Gastrocnemius medialis (tissue), 4 donors: ENCODE measurements around the gene MGAT5. TPM values are rescaled to one million over a fixed set of nuclear protein-coding genes. Genes with fewer than 3 reads are reported as not detected.

ENCODE experiments used
- ATAC-seq, 2 donors: fragments of 150-250 bp; one replicate each; pipeline ENCODE4 v1.9.1; 2016
- DNase-seq, 2 donors: peaks; one replicate each; pipeline ENCODE4 v3.0.0-alpha.2; 2019
- H3K27ac ChIP-seq, 4 donors: fragments of 200-600 bp; sonication (generic); 1 replicate in 1 of 4; 2 replicates in 3 of 4; pipeline ENCODE4 v1.5.1; 2016 to 2018; ENCODE audit warnings: mild to moderate bottlenecking in 2 of 4, moderate library complexity in 1 of 4
- H3K27me3 ChIP-seq, 3 donors: fragments of 200-600 bp; sonication (generic) in 2 of 3; 1 replicate in 1 of 3; 2 replicates in 2 of 3; pipeline versions ENCODE4 v1.5.1 to v1.6.0; 2016 to 2019; ENCODE audit warnings: mild to moderate bottlenecking in 1 of 3, moderate library complexity in 1 of 3
- H3K36me3 ChIP-seq, 2 donors: fragments of 200-600 bp; sonication (generic) in 1 of 2; one replicate each; pipeline ENCODE4 v1.5.1; 2017 to 2018
- H3K4me1 ChIP-seq, 2 donors: fragments of 200-600 bp; sonication (generic) in 1 of 2; one replicate each; pipeline ENCODE4 v1.5.1; 2016 to 2017; ENCODE audit warnings: mild to moderate bottlenecking in 2 of 2
- H3K4me3 ChIP-seq, 4 donors: fragments of 200-600 bp; sonication (generic) in 3 of 4; 1 replicate in 1 of 4; 2 replicates in 3 of 4; pipeline ENCODE4 v1.5.1; 2016 to 2019; ENCODE audit warnings: mild to moderate bottlenecking in 2 of 4
- H3K9me3 ChIP-seq, 3 donors: fragments of 200-600 bp; sonication (generic) in 2 of 3; 1 replicate in 1 of 3; 2 replicates in 2 of 3; pipeline ENCODE4 v1.5.1; 2016 to 2019
- CTCF ChIP-seq, 5 experiments: fragments of 450-650 bp in 3 of 5; fragments of 200-600 bp in 2 of 5; sonication (generic) in 2 of 5; IDR thresholded peaks in 4 of 5; conservative IDR thresholded peaks in 1 of 5; 1 replicate in 4 of 5; 2 replicates in 1 of 5; pipeline ENCODE4 v1.5.1; 2016 to 2019; ENCODE audit warnings: antibody characterized with exemption in 5 of 5, mild to moderate bottlenecking in 3 of 5, moderate library complexity in 3 of 5
- POLR2A ChIP-seq, 2 donors: fragments of 450-650 bp; IDR thresholded peaks; one replicate each; pipeline ENCODE4 v1.6.1; 2017; ENCODE audit warnings: antibody characterized with exemption in 2 of 2, mild to moderate bottlenecking in 2 of 2, moderate library complexity in 2 of 2
- in situ Hi-C, 4 donors: fragments of 200-750 bp; cut with MboI; loops; one replicate each; pipeline versions ENCODE4 v1.15.0 to v1.8.0; 2017; ENCODE audit warnings: low sequenced_read_pairs in 4 of 4
- intact Hi-C: fragments of 100-400 bp; cut with DNase I; formaldehyde crosslinking; loops from one replicate; pipeline ENCODE4 v1.15.1; 2023; ENCODE audit warnings: low total_unique reads
- total RNA-seq, 4 donors: library from RNA; depleted of rRNA; stranded (reverse); fragments of >200 nt; gene quantifications; one replicate each; pipeline versions ENCODE4 v1.1.0 to v1.2.3, GENCODE V29; 2016

Gene MGAT5
- total RNA-seq, 4 donors from 2014 or later = 3.0 to 4.9 (median 3.3) TPM

- no peak for DNase-seq
- Histone ChIP-seq H3K27me3 (no peaks in the 10 kb centered on the region), H3K27ac (no peak overlapping the region), H3K4me3 (no peak overlapping the region), H3K36me3 (no peaks in the 10 kb centered on the region), H3K9me3 (no peaks in the 10 kb centered on the region), H3K4me1 (no peaks in the 10 kb centered on the region)
- TF ChIP-seq CTCF (IDR thresholded peaks at IDR 0.05 in 4 of 5, conservative IDR thresholded peaks at IDR 0.05 in 1 of 5) = no peak
- TF ChIP-seq POLR2A (IDR thresholded peaks at IDR 0.05) = no peak
- intact Hi-C loops (no loop called here), in situ Hi-C loops (no loop called here)
- no peak for ATAC-seq
These were observed 190.1 kb downstream of the MGAT5 start for GRCh38 chr2:134443814-134444480.

- in situ Hi-C loops (no loop called here), intact Hi-C loops (no loop called here)
- no peak for ATAC-seq
- Histone ChIP-seq H3K4me1 (no peaks in the 10 kb centered on the region), H3K4me3 (no peak overlapping the region), H3K9me3 (no peaks in the 10 kb centered on the region), H3K36me3 (no peaks in the 10 kb centered on the region), H3K27me3 (no peaks in the 10 kb centered on the region), H3K27ac (no peak overlapping the region)
- TF ChIP-seq CTCF (IDR thresholded peaks at IDR 0.05 in 4 of 5, conservative IDR thresholded peaks at IDR 0.05 in 1 of 5) (no peak), POLR2A (IDR thresholded peaks at IDR 0.05) (no peak)
- no peak for DNase-seq
These were observed 191.2 kb downstream of the MGAT5 start for GRCh38 chr2:134445116-134445515.

- H3K4me3 ChIP-seq = no peak overlapping the region
- no peak overlapping the region for H3K27ac ChIP-seq
- no peaks in the 10 kb centered on the region for H3K9me3 ChIP-seq
- intact Hi-C loops (no loop called here), in situ Hi-C loops (no loop called here)
- TF ChIP-seq CTCF (IDR thresholded peaks at IDR 0.05 in 4 of 5, conservative IDR thresholded peaks at IDR 0.05 in 1 of 5) (no peak), POLR2A (IDR thresholded peaks at IDR 0.05) (no peak)
- no peaks in the 10 kb centered on the region for H3K4me1 ChIP-seq
- H3K27me3 ChIP-seq = no peaks in the 10 kb centered on the region
- H3K36me3 ChIP-seq = no peaks in the 10 kb centered on the region
- ATAC-seq (no peak), DNase-seq (no peak)
These were observed 192.1 kb downstream of the MGAT5 start for GRCh38 chr2:134445985-134446382.

GRCh38 chr2:134446383-134447017 is 192.6 kb downstream of the MGAT5 start:
- H3K36me3 ChIP-seq = no peaks in the 10 kb centered on the region
- no peaks in the 10 kb centered on the region for H3K4me1 ChIP-seq
- DNase-seq = no peak
- H3K4me3 ChIP-seq = no peak overlapping the region
- H3K27me3 ChIP-seq = no peaks in the 10 kb centered on the region
- intact Hi-C loops = no loop called here
- ATAC-seq = no peak
- H3K9me3 ChIP-seq = no peaks in the 10 kb centered on the region
- no peak overlapping the region for H3K27ac ChIP-seq
- in situ Hi-C loops = no loop called here
- TF ChIP-seq CTCF (IDR thresholded peaks at IDR 0.05 in 4 of 5, conservative IDR thresholded peaks at IDR 0.05 in 1 of 5) = no peak
- no peak for TF ChIP-seq POLR2A (IDR thresholded peaks at IDR 0.05)
